Measurements from ENCODE around the gene ANXA7.
"Not testable (repeated sequence)": the region's sequence is repeated elsewhere in the genome, so short reads cannot be mapped to it uniquely, and the experiment has no call there.

The ANXA7 gene

DNA sequence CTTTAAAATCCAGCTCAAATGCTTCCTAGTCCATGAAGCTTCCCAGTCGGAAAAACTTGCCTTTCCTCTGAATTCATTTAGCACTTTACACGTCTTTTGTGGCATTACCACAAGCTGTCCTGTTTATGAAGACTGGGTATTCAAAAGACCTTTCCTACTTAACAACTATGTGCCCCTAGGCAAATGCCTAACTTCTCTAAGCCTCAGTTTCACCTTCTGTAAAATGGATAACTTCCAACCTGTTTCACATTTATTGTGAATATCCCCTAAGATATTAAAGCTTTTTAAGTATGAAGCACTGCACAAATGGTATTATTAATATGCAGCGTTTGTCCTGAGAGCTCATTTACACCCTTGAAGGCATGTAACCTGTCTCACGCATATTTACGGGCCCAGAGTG, 56.0 kb downstream of the ANXA7 start:
- Histone ChIP-seq H3K4me3 (ENCODE audit: low read length) (peak overlapping the region; percentile 84), H3K4me1 (ENCODE audit: insufficient read depth, low read length) (peaks cover 8% of the 10 kb centered on the region), H3K36me3 (ENCODE audit: insufficient read depth, low read length) (no peaks in the 10 kb centered on the region), H2AFZ (ENCODE audit: low read depth, low read length) (peak overlapping the region; percentile 87), H3K9me3 (ENCODE audit: low read length) (no peaks in the 10 kb centered on the region), H3K27me3 (ENCODE audit: insufficient read depth, low read length) (no peaks in the 10 kb centered on the region)

DNA sequence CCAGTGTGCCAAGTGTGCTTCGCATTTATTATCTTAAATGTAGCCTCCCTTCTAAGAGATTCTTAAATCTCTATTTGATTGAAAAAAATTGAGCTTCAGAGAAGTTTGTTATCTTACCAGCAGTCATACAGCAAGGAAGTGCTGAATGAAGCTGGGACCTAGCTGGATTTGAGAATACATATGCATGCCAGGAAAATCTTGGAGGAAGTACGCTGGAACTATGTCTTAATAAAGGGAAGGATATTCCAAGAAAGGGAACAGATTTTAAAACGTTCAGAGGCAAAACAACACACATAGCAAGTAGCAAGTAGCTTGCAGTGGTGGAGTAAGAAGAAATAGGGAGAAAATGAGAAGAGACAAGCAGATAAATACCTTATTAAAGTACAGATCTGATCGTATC, 56.7 kb downstream of the ANXA7 start:
- Histone ChIP-seq H2AFZ (ENCODE audit: low read depth, low read length) (no peak overlapping the region), H3K4me1 (ENCODE audit: insufficient read depth, low read length) (peaks cover 8% of the 10 kb centered on the region), H3K27me3 (ENCODE audit: insufficient read depth, low read length) (no peaks in the 10 kb centered on the region), H3K4me3 (ENCODE audit: low read length) (no peak overlapping the region), H3K36me3 (ENCODE audit: insufficient read depth, low read length) (no peaks in the 10 kb centered on the region), H3K9me3 (ENCODE audit: low read length) (no peaks in the 10 kb centered on the region)

DNA sequence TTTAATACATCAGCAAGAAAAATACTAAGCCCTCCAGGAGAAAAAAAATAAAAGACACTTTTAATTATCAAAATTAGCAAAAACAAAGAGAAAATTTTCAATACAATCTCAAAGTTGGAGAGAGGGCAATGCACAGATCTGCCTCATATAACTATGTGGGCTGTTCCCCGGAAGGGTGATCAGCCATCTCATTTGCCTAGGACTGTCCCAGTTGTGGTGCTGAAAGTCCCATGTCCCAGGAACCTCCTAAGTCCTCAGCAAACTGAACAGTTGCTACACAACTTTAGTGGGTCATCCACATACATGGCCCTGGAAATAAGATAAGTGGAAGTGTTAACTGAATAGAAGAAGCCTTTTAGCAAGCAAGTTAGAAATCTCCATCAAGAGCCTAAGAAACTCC, 69.6 kb downstream of the ANXA7 start:
- no peaks in the 10 kb centered on the region for H3K4me1 ChIP-seq (ENCODE audit: insufficient read depth, low read length)

DNA sequence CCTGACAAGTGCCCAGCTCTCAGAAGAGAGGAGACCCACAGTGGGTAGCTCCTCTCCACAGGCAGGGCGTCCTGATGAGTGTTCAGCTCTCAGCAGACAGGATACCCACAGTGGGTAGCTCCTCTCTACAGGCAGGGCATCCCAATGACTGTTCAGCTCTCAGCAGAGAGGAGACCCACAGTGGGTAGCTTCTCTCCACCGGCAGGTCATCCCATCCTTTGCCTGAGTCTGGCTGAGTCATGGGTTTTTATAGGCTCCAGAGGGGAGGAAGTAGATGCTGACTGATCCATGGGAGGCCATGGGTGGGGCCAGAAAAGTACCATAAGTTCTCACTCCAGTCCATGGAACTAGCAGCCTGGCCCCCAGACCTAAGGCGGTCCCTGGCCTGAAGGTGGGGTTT, 73.7 kb downstream of the ANXA7 start:
- Histone ChIP-seq H2AFZ (ENCODE audit: low read depth, low read length) (no peak overlapping the region), H3K4me3 (ENCODE audit: low read length) (no peak overlapping the region), H3K27me3 (ENCODE audit: insufficient read depth, low read length) (no peaks in the 10 kb centered on the region), H3K4me1 (ENCODE audit: insufficient read depth, low read length) (no peaks in the 10 kb centered on the region), H3K36me3 (ENCODE audit: insufficient read depth, low read length) (no peaks in the 10 kb centered on the region), H3K9me3 (ENCODE audit: low read length) (no peaks in the 10 kb centered on the region)

More for the DNA sequence above, 69.6 kb downstream of the ANXA7 start:
- Histone ChIP-seq H3K36me3 (ENCODE audit: insufficient read depth, low read length) (no peaks in the 10 kb centered on the region), H2AFZ (ENCODE audit: low read depth, low read length) (no peak overlapping the region), H3K4me3 (ENCODE audit: low read length) (no peak overlapping the region), H3K9me3 (ENCODE audit: low read length) (no peaks in the 10 kb centered on the region), H3K27me3 (ENCODE audit: insufficient read depth, low read length) (no peaks in the 10 kb centered on the region)

DNA sequence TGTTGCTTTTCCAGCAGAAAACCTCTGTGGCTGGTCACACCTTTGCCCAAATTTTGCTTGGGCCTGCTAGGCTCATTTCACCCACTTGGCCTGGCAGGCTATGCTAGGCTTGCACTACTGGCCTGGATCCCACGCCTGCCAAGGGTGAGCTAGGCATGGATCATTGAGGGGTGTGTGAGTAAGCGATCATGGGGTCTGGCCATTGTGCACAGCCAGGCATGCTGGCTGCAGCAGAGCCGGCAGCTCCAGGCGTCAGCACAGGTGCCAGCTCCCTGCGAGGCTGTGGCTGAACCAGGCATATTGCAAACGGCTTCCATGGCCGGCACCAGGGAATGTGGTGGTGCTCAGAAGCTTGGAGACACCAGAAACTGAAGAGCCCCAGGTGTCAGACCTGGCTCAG, 74.4 kb downstream of the ANXA7 start:
- H3K27me3 ChIP-seq (ENCODE audit: insufficient read depth, low read length) = no peaks in the 10 kb centered on the region
- no peak overlapping the region for H2AFZ ChIP-seq (ENCODE audit: low read depth, low read length)
- H3K36me3 ChIP-seq (ENCODE audit: insufficient read depth, low read length) = no peaks in the 10 kb centered on the region
- H3K4me1 ChIP-seq (ENCODE audit: insufficient read depth, low read length) = no peaks in the 10 kb centered on the region
- no peaks in the 10 kb centered on the region for H3K9me3 ChIP-seq (ENCODE audit: low read length)
- no peak overlapping the region for H3K4me3 ChIP-seq (ENCODE audit: low read length)

DNA sequence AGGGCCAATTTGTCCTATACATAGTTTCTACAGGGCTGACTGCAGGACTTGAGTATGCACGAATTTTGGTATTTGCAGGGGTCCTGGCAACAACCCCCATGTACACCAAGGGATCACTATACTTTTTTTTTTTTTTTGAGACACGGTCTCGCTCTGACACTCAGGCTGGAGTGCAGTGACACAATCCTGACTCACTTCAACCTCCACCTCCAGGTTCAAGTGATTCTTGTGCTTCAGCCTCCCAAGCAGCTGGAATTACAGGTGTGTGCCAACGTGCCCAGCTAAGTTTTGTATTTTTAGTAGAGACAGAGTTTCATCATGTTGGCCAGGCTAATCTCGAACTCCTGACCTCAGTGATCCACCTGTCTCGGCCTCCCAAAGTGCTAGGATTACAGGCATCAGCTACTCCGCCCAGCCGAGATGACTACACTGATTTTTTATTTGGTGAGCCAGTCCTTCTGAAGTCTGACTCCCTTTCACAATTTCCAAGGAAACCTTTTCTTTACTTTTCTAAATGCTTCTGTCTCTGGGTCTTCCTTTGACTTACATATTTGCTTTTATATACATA, 75.0 kb downstream of the ANXA7 start:
- Histone ChIP-seq H3K9me3 (ENCODE audit: low read length) (no peaks in the 10 kb centered on the region), H3K4me3 (ENCODE audit: low read length) (no peak overlapping the region), H2AFZ (ENCODE audit: low read depth, low read length) (no peak overlapping the region), H3K4me1 (ENCODE audit: insufficient read depth, low read length) (no peaks in the 10 kb centered on the region), H3K36me3 (ENCODE audit: insufficient read depth, low read length) (no peaks in the 10 kb centered on the region), H3K27me3 (ENCODE audit: insufficient read depth, low read length) (no peaks in the 10 kb centered on the region)

DNA sequence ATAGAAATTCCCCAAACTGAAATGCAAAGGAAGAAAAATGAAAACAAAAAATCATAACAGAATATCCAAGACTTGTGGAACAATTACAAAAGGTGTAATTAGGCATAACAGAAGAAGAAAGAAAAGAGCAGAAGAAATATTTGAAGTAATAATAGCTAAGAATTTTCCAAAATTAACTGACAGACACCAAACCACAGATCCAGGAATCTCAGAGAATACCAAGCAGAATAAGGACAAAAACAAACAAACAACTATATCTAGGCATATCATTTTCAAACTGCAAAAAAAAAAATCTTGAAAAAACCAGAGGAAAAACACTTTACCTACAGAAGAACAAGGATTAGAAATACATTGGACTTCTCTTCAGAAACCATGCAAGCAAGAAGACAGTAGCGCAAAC, 80.7 kb downstream of the ANXA7 start:
- H2AFZ ChIP-seq (ENCODE audit: low read depth, low read length) = no peak overlapping the region
- no peaks in the 10 kb centered on the region for H3K36me3 ChIP-seq (ENCODE audit: insufficient read depth, low read length)
- H3K9me3 ChIP-seq (ENCODE audit: low read length) = no peaks in the 10 kb centered on the region
- H3K4me1 ChIP-seq (ENCODE audit: insufficient read depth, low read length) = no peaks in the 10 kb centered on the region
- H3K27me3 ChIP-seq (ENCODE audit: insufficient read depth, low read length) = no peaks in the 10 kb centered on the region
- no peak overlapping the region for H3K4me3 ChIP-seq (ENCODE audit: low read length)

DNA sequence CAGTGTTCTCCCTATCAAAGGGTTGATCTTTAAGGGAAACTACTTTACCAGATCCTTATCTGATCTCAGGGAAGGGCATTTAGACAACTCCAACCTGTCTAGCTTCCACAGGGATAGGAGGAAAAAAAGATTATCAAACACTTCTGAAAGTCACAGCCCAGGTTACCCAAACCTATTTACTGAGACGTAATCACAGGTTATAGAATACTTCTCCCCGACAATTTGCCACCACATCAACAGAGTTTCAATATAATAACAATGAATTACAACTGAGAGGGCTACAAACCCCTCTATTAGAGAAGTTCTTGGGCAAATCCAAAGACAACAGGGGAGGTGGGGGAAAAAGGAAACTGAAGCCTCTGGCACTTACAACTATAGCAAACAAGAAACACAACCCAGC, 81.5 kb downstream of the ANXA7 start:
- Histone ChIP-seq H2AFZ (ENCODE audit: low read depth, low read length) (no peak overlapping the region), H3K9me3 (ENCODE audit: low read length) (no peaks in the 10 kb centered on the region), H3K27me3 (ENCODE audit: insufficient read depth, low read length) (no peaks in the 10 kb centered on the region), H3K4me3 (ENCODE audit: low read length) (no peak overlapping the region), H3K36me3 (ENCODE audit: insufficient read depth, low read length) (no peaks in the 10 kb centered on the region), H3K4me1 (ENCODE audit: insufficient read depth, low read length) (no peaks in the 10 kb centered on the region)

DNA sequence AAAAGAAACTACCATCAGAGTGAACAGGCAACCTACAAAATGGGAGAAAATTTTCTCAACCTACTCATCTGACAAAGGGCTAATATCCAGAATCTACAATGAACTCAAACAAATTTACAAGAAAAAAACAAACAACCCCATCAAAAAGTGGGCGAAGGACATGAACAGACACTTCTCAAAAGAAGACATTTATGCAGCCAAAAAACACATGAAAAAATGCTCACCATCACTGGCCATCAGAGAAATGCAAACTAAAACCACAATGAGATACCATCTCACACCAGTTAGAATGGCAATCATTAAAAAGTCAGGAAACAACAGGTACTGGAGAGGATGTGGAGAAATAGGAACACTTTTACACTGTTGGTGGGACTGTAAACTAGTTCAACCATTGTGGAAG, 85.3 kb downstream of the ANXA7 start:
- H3K4me3 ChIP-seq (ENCODE audit: low read length); H3K36me3 ChIP-seq (ENCODE audit: insufficient read depth, low read length); H3K4me1 ChIP-seq (ENCODE audit: insufficient read depth, low read length): not testable (repeated sequence)

DNA sequence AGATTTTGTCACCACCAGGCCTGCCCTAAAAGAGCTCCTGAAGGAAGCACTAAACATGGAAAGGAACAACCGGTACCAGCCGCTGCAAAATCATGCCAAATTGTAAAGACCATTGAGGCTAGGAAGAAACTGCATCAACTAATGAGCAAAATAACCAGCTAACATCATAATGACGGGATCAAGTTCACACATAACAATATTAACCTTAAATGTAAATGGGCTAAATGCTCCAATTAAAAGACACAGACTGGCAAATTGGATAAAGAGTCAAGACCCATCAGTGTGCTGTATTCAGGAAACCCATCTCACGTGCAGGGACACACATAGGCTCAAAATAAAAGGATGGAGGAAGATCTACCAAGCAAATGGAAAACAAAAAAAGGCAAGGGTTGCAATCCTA, 88.6 kb downstream of the ANXA7 start:
- H2AFZ ChIP-seq (ENCODE audit: low read depth, low read length); H3K36me3 ChIP-seq (ENCODE audit: insufficient read depth, low read length); H3K4me3 ChIP-seq (ENCODE audit: low read length); H3K27me3 ChIP-seq (ENCODE audit: insufficient read depth, low read length); H3K4me1 ChIP-seq (ENCODE audit: insufficient read depth, low read length); H3K9me3 ChIP-seq (ENCODE audit: low read length): not testable (repeated sequence)

More for the DNA sequence above, 85.3 kb downstream of the ANXA7 start:
- H3K9me3 ChIP-seq (ENCODE audit: low read length); H2AFZ ChIP-seq (ENCODE audit: low read depth, low read length); H3K27me3 ChIP-seq (ENCODE audit: insufficient read depth, low read length): not testable (repeated sequence)

Measured in neuron (in vitro differentiated cells).